ENCODE results near the gene ABCD1. TPM values are rescaled to one million over a fixed set of nuclear protein-coding genes. Genes with fewer than 3 reads are reported as not detected.

ABCD1 gene
- total and polyA plus RNA-seq, 10 of the 15 experiments (the other 5 are each of a cell fraction or from before 2014, with no cell fraction given), result 0.13 to 6.5 (median 1.4) TPM

DNA sequence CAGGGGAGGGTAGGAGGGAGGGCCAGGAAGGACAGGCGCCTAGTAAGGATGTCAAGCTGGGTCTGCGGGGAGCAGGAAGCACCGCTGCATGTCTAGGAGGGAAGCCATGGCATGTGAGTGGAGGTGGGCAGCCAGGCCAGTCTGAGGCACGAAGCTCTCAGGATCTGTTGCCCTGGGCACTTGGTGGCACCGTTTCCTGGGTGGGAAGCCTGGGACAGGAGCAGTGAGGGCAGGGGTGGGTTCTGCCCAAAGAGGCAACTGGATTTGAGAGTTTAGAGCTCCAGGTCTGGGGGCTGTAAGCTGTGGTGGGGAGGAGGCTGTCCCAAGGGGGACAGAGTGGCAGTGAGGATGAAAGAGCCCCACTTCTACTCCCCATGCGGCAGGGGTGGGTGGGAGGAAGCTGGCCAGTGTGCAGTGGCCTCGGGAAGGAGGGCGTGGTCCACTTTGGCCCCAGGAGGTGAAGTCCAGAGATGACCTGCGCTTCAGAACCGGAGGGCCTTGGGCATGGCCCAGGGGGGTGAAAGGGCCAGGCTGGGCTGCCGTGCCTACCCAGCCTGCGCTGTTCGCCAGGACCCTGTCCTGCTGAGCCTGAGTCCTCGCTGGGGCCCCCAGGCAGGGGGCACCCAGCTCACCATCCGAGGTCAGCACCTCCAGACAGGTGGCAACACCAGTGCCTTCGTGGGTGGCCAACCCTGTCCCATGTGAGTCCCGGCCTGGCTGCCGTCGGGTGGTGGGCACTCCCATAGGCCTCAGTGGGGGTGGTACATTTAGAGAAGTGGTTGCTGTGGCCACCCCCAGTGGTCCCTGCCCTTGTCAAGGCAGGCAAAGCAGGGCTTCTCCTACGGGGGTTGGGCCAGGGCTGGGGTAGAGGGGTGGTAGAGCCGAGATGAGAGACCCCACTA, 47.9 kb downstream of the ABCD1 start:
- Histone ChIP-seq H3K27ac (ENCODE audit: control insufficient read depth, insufficient read depth) (no peak overlapping the region), H3K4me3 (no peak overlapping the region), H3K79me2 (ENCODE audit: control insufficient read depth, insufficient read depth, low read length) (no peaks in the 10 kb centered on the region), H3K9me3 (replicated peaks; ENCODE audit: control insufficient read depth, insufficient read depth, low read length) (no peaks in the 10 kb centered on the region; the same call in 2 of the 3 replicates), H4K20me1 (ENCODE audit: control insufficient read depth, insufficient read depth) (no peaks in the 10 kb centered on the region), H3K27me3 (replicated peaks in 1 of 2; ENCODE audit: control insufficient read depth in 2 of 2, insufficient read depth in 2 of 2, low read length in 1 of 2) (no peaks in the 10 kb centered on the region), H3K9ac (ENCODE audit: control insufficient read depth, insufficient read depth, low read length) (no peak overlapping the region), H2AFZ (ENCODE audit: control insufficient read depth, low read depth, low read length) (no peak overlapping the region), H3K36me3 (ENCODE audit: control insufficient read depth in 2 of 2, insufficient read depth in 2 of 2, low read length in 1 of 2) (no peaks in the 10 kb centered on the region), H3K4me2 (ENCODE audit: control insufficient read depth, insufficient read depth) (no peak overlapping the region), H3K4me1 (ENCODE audit: control insufficient read depth, insufficient read depth, low read length) (no peaks in the 10 kb centered on the region)
- ChIA-PET CTCF (no interaction called here), SMC1A (ENCODE audit: uncharacterized antibody, unreplicated experiment) (no interaction called here), POLR2A (no interaction called here), RAD21 (ENCODE audit: unreplicated experiment) (interaction anchor here (0.7 kb wide), 1 partner anchor 202 kb away, joined by 4 read pairs; no protein-coding TSS in a partner anchor)
- TF ChIP-seq SMAD1 (IDR thresholded peaks at IDR 0.05; ENCODE audit: low read depth, partially characterized antibody) (no peak), SMC3 (IDR thresholded peaks at IDR 0.05; ENCODE audit: borderline replicate concordance, low read length) (no peak), HDAC2 (IDR thresholded peaks at IDR 0.05) (no peak), ASH2L (IDR thresholded peaks at IDR 0.05; ENCODE audit: borderline replicate concordance, low read depth) (no peak)
- TF ChIP-seq, protein P1, sequence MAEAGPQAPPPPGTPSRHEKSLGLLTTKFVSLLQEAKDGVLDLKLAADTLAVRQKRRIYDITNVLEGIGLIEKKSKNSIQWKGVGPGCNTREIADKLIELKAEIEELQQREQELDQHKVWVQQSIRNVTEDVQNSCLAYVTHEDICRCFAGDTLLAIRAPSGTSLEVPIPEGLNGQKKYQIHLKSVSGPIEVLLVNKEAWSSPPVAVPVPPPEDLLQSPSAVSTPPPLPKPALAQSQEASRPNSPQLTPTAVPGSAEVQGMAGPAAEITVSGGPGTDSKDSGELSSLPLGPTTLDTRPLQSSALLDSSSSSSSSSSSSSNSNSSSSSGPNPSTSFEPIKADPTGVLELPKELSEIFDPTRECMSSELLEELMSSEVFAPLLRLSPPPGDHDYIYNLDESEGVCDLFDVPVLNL (IDR thresholded peaks at IDR 0.05; ENCODE audit: low read depth, low read length), result no peak
- TF ChIP-seq, protein P2, sequence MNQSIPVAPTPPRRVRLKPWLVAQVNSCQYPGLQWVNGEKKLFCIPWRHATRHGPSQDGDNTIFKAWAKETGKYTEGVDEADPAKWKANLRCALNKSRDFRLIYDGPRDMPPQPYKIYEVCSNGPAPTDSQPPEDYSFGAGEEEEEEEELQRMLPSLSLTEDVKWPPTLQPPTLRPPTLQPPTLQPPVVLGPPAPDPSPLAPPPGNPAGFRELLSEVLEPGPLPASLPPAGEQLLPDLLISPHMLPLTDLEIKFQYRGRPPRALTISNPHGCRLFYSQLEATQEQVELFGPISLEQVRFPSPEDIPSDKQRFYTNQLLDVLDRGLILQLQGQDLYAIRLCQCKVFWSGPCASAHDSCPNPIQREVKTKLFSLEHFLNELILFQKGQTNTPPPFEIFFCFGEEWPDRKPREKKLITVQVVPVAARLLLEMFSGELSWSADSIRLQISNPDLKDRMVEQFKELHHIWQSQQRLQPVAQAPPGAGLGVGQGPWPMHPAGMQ (IDR thresholded peaks at IDR 0.05; ENCODE audit: borderline replicate concordance), result no peak
- FAIRE-seq (no peak), DNase-seq (ENCODE audit: low read depth, low spot score) (no peak), ATAC-seq (no peak)
- no TSS peak for BruUV-seq (replicated peaks)
- in situ Hi-C loops (cut with MboI) (no loop called here), intact Hi-C loops (cut with micrococcal nuclease; ENCODE audit: unreplicated experiment) (no loop called here)
- 34% methylated on average over 19 of the region's 21 CpGs for WGBS (ENCODE audit: insufficient coverage, insufficient replicate concordance, low lambda C conversion rate, missing lambda C conversion rate)
